NT2/D1 (cell line): Measurements from ENCODE around the gene SYNPO2.

Experiments used
- DNase-seq: peaks from one replicate; pipeline ENCODE4 v3.0.0-alpha.2; 2011; ENCODE audit warnings: low read depth, low spot score
- H3K27me3 ChIP-seq: 2 replicates; pipeline ENCODE4 v1.6.0; 2011; ENCODE audit warnings: mild to moderate bottlenecking; ENCODE audit not compliant: insufficient read length, insufficient read depth
- H3K36me3 ChIP-seq: 2 replicates; pipeline ENCODE4 v1.6.1; 2011; ENCODE audit warnings: mild to moderate bottlenecking, low read length, mixed read lengths; ENCODE audit not compliant: insufficient read depth, insufficient read length
- H3K4me1 ChIP-seq: 2 replicates; pipeline ENCODE4 v1.5.1; 2011; ENCODE audit not compliant: insufficient read depth, insufficient read length
- H3K4me3 ChIP-seq: 2 replicates; pipeline ENCODE4 v1.5.1; 2011; ENCODE audit warnings: low read depth; ENCODE audit not compliant: insufficient read length
- H3K9ac ChIP-seq: 2 replicates; pipeline ENCODE4 v1.6.0; 2011; ENCODE audit warnings: low read depth; ENCODE audit not compliant: insufficient read length
- H3K9me3 ChIP-seq: 2 replicates; pipeline ENCODE4 v1.5.1; 2011; ENCODE audit warnings: mild to moderate bottlenecking, low read length; ENCODE audit not compliant: insufficient read depth
- SUZ12 ChIP-seq: IDR thresholded peaks from 2 replicates; pipeline ENCODE4 v1.6.1; 2011; ENCODE audit not compliant: insufficient read length, insufficient read depth; ENCODE audit errors: extremely low read depth
- YY1 ChIP-seq: IDR thresholded peaks from 2 replicates; pipeline ENCODE4 v1.6.1; 2011; ENCODE audit not compliant: insufficient read length, insufficient read depth
- ZNF274 ChIP-seq: IDR thresholded peaks from 2 replicates; pipeline ENCODE4 v1.6.1; 2011; ENCODE audit warnings: mild to moderate bottlenecking, low read depth, low read length

SYNPO2 gene

DNA sequence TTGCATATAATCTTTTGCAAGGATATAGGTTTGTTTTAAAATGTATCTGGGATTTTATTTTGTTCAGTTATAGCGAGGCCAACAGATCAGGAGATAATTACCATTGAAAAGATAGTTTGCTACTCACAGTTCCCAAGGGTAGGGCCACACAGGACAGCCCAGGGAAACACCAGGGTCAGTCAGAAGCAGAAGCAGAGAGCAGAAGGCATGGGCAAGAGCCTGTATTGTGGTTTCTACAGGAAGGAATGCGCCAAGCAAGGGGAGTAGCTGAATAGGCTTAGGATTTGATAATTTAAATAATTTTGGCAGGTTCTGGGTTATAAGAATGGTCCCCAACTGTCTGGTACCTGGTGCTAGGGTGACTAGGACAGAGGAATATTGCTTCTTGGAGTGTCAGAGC, 61.6 kb downstream of the SYNPO2 start:
- Histone ChIP-seq H3K27me3 (no peaks in the 10 kb centered on the region), H3K9me3 (no peaks in the 10 kb centered on the region), H3K4me1 (no peaks in the 10 kb centered on the region), H3K4me3 (no peak overlapping the region), H3K9ac (no peak overlapping the region), H3K36me3 (no peaks in the 10 kb centered on the region)
- TF ChIP-seq SUZ12 (no peak), YY1 (no peak), ZNF274 (no peak)
- DNase-seq: no peak

DNA sequence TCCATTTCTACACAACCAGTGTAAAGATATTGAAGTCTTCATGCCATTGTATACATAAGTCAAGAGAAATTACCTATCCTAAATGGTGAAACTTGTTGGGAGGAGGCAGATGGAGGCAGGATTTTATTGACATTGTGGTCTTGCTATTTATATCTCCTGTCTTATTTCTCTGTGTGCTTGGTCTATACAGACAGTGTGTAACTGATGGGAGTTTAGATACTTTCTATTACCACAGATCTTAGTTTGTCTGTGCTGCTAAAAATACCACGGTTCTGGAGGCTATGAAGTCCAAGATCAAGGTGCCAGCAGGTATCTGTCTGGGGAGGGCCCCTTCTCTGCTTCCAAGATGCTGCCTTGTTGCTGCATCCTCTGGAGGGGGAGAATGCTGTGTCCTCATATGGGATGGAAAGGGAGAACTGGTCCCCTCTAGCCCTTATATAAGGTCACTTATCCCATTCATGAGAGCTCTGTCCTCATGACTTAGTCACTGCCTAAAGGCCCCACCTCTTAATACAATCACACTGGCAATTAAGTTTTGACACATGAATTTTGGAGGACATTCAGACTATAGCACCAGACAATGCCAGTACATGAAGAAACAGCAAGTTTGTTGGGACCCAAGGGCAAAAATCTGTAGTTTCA, 62.4 kb downstream of the SYNPO2 start:
- H3K9me3 ChIP-seq: no peaks in the 10 kb centered on the region
- no peak for TF ChIP-seq ZNF274
- TF ChIP-seq YY1: no peak
- no peak for TF ChIP-seq SUZ12
- no peak for DNase-seq
- H3K36me3 ChIP-seq: no peaks in the 10 kb centered on the region
- no peak overlapping the region for H3K9ac ChIP-seq
- no peaks in the 10 kb centered on the region for H3K27me3 ChIP-seq
- no peak overlapping the region for H3K4me3 ChIP-seq
- no peaks in the 10 kb centered on the region for H3K4me1 ChIP-seq

DNA sequence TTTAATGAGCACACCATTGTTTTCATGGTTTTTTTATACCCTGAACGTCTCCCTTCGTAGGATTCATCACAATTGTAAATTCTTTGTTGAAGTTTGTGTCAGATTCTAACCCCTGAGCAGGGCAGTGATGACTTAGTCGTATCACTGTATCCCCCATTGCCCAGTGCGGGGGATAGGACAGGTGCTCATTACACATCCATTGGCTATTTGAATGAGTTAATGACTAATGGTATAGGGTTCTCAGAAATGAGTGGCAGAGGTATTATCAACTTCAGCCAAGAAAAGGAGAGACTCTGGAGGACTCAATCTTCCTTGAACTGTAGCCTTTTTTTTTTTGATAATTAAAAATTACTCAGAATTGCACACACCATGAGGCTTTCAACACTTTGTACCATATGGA, 64.6 kb downstream of the SYNPO2 start:
- no peak for DNase-seq
- Histone ChIP-seq H3K4me1 (no peaks in the 10 kb centered on the region), H3K9ac (no peak overlapping the region), H3K9me3 (no peaks in the 10 kb centered on the region), H3K4me3 (no peak overlapping the region), H3K27me3 (no peaks in the 10 kb centered on the region), H3K36me3 (no peaks in the 10 kb centered on the region)
- TF ChIP-seq SUZ12 (no peak), YY1 (no peak), ZNF274 (no peak)

DNA sequence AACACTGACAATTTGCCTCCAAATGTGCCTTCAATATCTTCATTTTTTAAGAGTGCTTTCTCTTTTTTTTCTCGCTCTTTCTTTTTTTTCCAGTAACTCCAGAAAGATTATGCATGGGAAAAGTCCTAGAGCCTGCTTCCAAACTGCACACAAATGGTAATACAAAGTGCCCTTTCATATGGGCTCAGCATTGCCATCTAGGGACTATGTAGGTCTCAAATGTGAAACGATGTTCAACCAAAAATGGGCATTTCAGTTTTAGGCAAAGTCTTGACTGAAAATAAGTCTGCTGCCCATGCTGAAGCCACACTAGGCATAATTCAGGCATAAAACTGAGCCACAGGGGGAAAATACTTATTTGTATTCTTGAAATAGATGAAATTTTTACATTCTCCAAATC, 65.6 kb downstream of the SYNPO2 start:
- H3K27me3 ChIP-seq: no peaks in the 10 kb centered on the region
- no peaks in the 10 kb centered on the region for H3K9me3 ChIP-seq
- no peaks in the 10 kb centered on the region for H3K36me3 ChIP-seq
- TF ChIP-seq SUZ12 (no peak), ZNF274 (no peak), YY1 (no peak)
- H3K9ac ChIP-seq: no peak overlapping the region
- no peak for DNase-seq
- H3K4me1 ChIP-seq: no peaks in the 10 kb centered on the region
- no peak overlapping the region for H3K4me3 ChIP-seq

DNA sequence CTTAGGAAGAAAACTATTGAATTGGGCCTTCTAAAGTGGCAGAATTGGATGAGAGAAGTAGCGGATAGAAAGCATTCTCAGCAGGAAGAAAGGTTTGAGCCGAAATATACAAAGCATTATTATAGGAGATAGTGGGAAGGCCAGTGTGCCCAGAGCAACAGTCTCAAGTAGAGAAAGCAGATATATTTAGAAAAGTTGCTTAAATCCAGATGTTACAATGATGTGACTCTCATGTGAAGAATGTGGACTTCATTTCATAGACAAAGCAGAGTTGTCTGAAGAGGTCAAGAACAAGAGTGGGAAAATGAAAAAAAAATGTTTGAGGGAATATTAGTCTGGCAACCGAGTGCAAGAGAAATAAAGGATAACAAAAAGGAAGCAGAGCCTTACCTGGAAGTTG, 66.9 kb downstream of the SYNPO2 start:
- no peaks in the 10 kb centered on the region for H3K36me3 ChIP-seq
- H3K27me3 ChIP-seq: no peaks in the 10 kb centered on the region
- DNase-seq: no peak
- no peak overlapping the region for H3K4me3 ChIP-seq
- no peaks in the 10 kb centered on the region for H3K4me1 ChIP-seq
- TF ChIP-seq YY1 (no peak), SUZ12 (no peak), ZNF274 (no peak)
- no peaks in the 10 kb centered on the region for H3K9me3 ChIP-seq
- H3K9ac ChIP-seq: no peak overlapping the region

DNA sequence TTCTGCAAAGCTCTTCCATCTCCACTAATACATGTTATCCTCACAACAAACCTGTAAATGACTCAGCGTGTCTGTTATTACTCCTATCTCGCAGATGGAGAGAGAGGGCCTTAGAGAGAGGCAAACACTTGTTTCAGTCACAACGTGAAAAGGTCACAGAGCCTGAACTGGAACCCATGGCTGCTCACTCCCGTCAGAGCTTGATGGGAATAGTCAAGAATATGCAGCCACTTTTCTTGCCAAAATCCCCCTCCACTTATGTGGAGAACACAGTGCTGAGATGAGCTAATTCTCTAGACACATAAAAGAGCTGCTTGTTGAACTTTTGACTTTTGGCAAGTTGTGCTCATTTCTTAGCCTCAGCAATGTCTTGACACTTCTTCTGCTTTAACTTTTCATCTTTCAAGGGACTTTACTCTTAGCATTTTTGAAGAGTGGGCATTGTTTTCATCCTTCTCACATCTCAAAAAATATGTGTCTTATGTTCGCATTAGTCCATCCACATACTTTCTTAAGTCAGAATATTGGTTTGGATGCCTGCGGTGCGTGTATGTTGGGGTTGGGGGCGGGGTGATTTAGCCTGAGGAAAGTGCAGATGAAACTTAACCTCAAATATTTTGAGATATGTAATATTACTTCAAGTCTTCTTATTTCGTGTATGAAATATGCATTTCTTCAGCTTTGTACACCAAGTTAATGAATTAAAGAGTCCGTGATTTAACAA, 69.2 kb downstream of the SYNPO2 start:
- Histone ChIP-seq H3K27me3 (no peaks in the 10 kb centered on the region), H3K9me3 (no peaks in the 10 kb centered on the region), H3K4me3 (no peak overlapping the region), H3K4me1 (no peaks in the 10 kb centered on the region), H3K9ac (no peak overlapping the region), H3K36me3 (no peaks in the 10 kb centered on the region)
- TF ChIP-seq YY1 (no peak), SUZ12 (no peak), ZNF274 (no peak)
- no peak for DNase-seq

DNA sequence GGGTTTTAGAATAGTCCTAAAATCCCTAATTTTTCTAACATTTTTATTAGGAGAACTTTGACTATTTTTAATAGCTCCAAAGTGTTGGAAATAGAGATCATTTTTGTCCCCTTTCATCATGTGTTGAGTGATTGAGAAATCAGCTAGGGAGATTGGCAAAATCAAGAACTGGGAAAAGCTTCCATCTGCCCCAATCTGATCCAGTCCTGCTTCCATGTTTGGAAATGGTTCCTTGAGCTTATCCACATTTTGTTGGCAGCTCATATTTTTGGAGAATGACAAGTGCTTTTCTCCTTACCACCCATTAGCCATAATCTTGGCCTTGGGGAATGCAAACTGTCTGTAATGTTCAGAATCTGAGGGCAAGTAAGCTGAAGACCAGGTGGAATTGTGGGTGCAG, 73.9 kb downstream of the SYNPO2 start:
- Histone ChIP-seq H3K36me3 (no peaks in the 10 kb centered on the region), H3K4me1 (no peaks in the 10 kb centered on the region), H3K27me3 (no peaks in the 10 kb centered on the region), H3K9me3 (no peaks in the 10 kb centered on the region), H3K4me3 (no peak overlapping the region), H3K9ac (no peak overlapping the region)
- no peak for DNase-seq
- no peak for TF ChIP-seq ZNF274
- TF ChIP-seq SUZ12: no peak
- no peak for TF ChIP-seq YY1

DNA sequence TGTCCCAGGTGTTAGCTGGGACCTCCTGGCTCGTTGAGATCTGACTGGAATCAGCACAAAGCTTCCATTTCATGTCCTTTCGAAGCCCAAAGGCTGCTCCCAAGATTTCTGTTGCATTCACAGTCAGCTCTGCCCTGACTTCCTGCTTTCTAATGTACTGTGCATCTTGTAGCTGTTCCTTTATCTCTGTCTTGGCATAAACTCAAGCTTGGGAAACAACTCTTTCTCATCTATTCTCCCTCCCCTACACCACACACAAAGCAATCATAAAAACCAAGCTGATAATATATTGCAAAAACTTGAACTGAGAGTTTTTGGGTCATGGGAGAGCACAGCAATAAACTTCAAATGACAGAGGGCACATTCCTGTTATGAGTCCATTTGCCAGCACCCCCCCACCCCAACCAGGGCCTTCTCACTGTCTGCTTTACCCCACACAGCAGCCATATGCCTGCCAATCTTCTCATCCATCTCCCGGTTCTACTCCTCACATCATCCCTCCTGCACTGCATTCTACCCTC, 76.3 kb downstream of the SYNPO2 start:
- Histone ChIP-seq H3K4me1 (no peaks in the 10 kb centered on the region), H3K4me3 (no peak overlapping the region), H3K9ac (no peak overlapping the region), H3K27me3 (no peaks in the 10 kb centered on the region), H3K9me3 (no peaks in the 10 kb centered on the region), H3K36me3 (no peaks in the 10 kb centered on the region)
- no peak for TF ChIP-seq YY1
- TF ChIP-seq SUZ12: no peak
- DNase-seq: no peak
